Activated CD4-positive, alpha-beta T cell treated with anti-CD3 and anti-CD28 coated beads, Interleukin-2, amount 10 ng/mL, durations not matched to agents 24 days and 14 days (primary cell): ENCODE results near the gene PTPRN2. TPM values are rescaled to one million over a fixed set of nuclear protein-coding genes. Genes with fewer than 3 reads are reported as not detected.

Source experiments
- DNase-seq: peaks from one replicate; pipeline ENCODE4 v3.0.0; 2022
- H3K27ac Mint-ChIP-seq: one replicate; pipeline ENCODE4 v1.8.0; 2022; ENCODE audit warnings: mild to moderate bottlenecking, mixed read lengths
- H3K27me3 Mint-ChIP-seq: one replicate; pipeline ENCODE4 v1.8.0; 2022; ENCODE audit warnings: mixed read lengths
- H3K36me3 Mint-ChIP-seq: one replicate; pipeline ENCODE4 v1.8.0; 2022; ENCODE audit warnings: low read depth, mild to moderate bottlenecking, mixed read lengths
- H3K4me1 Mint-ChIP-seq: one replicate; pipeline ENCODE4 v1.8.0; 2021; ENCODE audit warnings: mixed read lengths
- H3K4me3 Mint-ChIP-seq: one replicate; pipeline ENCODE4 v1.8.0; 2022; ENCODE audit warnings: mild to moderate bottlenecking, moderate library complexity, mixed read lengths
- H3K9me3 Mint-ChIP-seq: one replicate; pipeline ENCODE4 v1.8.0; 2021; ENCODE audit warnings: mixed read lengths
- intact Hi-C: fragments of 100-400 bp; cut with micrococcal nuclease; formaldehyde crosslinking; loops from one replicate; pipeline ENCODE4 v1.15.1; 2023
- total RNA-seq: library from RNA; stranded (reverse); gene quantifications from 2 replicates; pipeline ENCODE4 v1.2.3, GENCODE V29; 2022

Gene PTPRN2
- total RNA-seq, 1 donor from 2014 or later = 0.33 TPM

GRCh38 chr7:157866336-157866924 lies 721.2 kb downstream of the PTPRN2 start:
- no peak overlapping the region for H3K27ac Mint-ChIP-seq
- intact Hi-C loops = no loop called here
- no peak overlapping the region for H3K4me3 Mint-ChIP-seq
- no peaks in the 10 kb centered on the region for H3K36me3 Mint-ChIP-seq
- H3K4me1 Mint-ChIP-seq = no peaks in the 10 kb centered on the region
- no peak for DNase-seq
- no peaks in the 10 kb centered on the region for H3K27me3 Mint-ChIP-seq
- no peaks in the 10 kb centered on the region for H3K9me3 Mint-ChIP-seq

DNA sequence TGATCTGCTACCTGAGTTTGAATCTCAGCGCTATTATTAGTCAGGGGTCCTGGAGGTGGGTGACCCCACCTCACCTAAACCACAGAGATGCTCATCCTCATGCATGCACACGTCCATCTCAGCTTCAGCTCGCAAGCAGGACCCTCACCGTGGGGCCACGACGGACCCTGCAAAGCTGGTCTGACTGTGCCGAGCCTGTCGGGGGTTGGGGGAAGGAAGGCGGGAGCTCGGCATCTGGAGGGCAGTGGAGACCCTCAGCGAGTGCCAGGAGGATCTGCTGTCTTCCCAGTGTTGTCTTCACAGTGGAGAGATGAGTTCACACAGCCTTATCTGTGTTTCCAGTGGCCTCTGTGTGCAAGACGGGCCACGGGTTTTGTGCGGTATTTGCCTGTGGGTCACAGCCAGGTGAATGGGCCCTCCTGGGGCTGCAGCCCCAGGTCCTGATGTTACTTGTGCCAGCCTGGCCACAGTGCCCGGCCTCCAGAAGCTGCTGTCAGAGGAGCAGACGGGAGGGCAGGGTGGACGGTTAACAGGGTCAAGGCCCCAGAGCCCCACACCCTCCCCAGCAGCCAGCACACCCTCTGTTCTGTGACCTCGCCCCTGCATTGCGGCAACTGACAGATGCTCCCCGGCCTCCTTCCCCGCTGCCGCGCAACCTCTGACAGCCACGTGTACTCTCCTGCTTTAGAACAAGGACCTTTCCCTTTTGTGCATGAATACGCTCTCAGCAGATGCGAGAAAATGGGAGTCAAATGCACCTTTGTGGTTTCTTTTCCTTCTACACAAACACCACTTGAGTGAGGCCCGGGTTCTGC lies 722.1 kb downstream of the PTPRN2 start:
- DNase-seq = no peak
- no peak overlapping the region for H3K27ac Mint-ChIP-seq
- H3K4me1 Mint-ChIP-seq = no peaks in the 10 kb centered on the region
- no peak overlapping the region for H3K4me3 Mint-ChIP-seq
- no peaks in the 10 kb centered on the region for H3K36me3 Mint-ChIP-seq
- intact Hi-C loops = no loop called here
- no peaks in the 10 kb centered on the region for H3K27me3 Mint-ChIP-seq
- H3K9me3 Mint-ChIP-seq = no peaks in the 10 kb centered on the region

GRCh38 chr7:157864911-157865310 lies 722.7 kb downstream of the PTPRN2 start:
- no peaks in the 10 kb centered on the region for H3K9me3 Mint-ChIP-seq
- no peak overlapping the region for H3K27ac Mint-ChIP-seq
- no peaks in the 10 kb centered on the region for H3K36me3 Mint-ChIP-seq
- H3K4me3 Mint-ChIP-seq = no peak overlapping the region
- H3K4me1 Mint-ChIP-seq = no peaks in the 10 kb centered on the region
- intact Hi-C loops = no loop called here
- no peak for DNase-seq
- no peaks in the 10 kb centered on the region for H3K27me3 Mint-ChIP-seq

DNA sequence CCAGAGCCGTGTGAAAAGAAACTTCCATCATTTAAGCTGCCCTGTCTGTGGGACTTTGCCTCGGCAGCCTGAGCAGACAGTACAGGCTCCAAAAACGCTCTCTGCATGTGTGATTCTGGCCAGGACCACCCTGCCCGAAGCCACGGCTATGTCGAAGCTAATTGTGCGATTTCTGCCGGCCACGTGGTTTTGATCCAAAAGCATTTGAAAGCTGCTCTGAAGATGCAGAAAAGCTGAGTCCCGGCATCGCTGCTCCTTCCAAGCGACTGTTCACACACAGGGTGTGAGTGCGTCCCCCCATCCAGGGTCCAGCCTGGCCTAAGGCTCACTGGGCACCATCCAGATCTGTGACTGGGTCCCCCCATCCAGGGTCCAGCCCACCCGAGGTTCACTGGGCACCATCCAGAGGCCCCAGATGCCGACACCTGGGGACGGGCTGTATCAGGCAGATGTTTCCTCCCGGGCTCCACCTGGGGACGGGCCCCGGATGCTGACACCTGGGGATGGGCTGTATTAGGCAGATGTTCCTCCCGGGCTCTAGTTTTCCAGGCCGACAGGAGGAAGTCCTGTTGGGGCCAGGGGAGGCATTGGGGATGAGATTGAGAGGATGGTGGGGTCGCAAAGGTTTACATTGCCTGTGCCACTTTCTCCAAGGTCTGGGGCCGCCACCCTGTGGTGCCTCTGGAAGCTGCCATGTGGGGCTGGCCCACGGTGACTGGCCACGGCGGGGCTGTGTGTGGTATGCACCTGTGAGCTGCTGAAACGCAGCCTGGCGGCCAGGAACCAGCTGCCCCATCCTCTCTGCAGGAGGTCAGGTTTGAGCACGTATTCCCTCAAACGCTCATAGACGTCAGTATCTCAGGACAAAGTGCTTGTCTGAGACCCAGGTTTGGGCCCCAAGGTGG lies 723.5 kb downstream of the PTPRN2 start:
- Mint-ChIP-seq H3K27ac (no peak overlapping the region), H3K36me3 (no peaks in the 10 kb centered on the region), H3K9me3 (no peaks in the 10 kb centered on the region), H3K4me3 (no peak overlapping the region), H3K4me1 (no peaks in the 10 kb centered on the region), H3K27me3 (no peaks in the 10 kb centered on the region)
- no peak for DNase-seq
- intact Hi-C loops = no loop called here

- Mint-ChIP-seq H3K27me3 (no peaks in the 10 kb centered on the region), H3K36me3 (no peaks in the 10 kb centered on the region), H3K4me1 (no peaks in the 10 kb centered on the region), H3K27ac (no peak overlapping the region), H3K4me3 (no peak overlapping the region), H3K9me3 (no peaks in the 10 kb centered on the region)
- intact Hi-C loops = no loop called here
- no peak for DNase-seq
Observed at GRCh38 chr7:157863176-157863575, 724.4 kb downstream of the PTPRN2 start.

DNA sequence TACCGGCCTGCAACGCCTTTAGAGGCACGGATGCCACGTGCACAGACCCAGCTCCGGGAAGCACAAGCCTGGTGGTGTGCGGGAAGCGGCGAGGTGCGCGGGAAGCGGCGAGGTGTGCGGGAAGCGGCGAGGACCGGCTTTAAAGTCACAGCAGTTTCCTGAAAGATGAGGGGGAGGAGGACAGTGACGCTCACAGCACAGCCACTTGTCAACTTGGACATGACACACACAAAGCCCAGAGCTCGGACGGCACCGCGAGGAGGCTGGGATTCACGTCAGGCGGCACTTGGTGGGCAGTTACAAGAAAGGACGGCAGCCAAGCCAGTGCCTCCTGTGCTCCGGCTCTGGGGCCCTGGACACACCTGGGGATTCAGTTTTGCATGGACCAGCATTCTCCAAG lies 724.9 kb downstream of the PTPRN2 start:
- no peaks in the 10 kb centered on the region for H3K4me1 Mint-ChIP-seq
- no peak overlapping the region for H3K27ac Mint-ChIP-seq
- no peak for DNase-seq
- H3K9me3 Mint-ChIP-seq = no peaks in the 10 kb centered on the region
- no peak overlapping the region for H3K4me3 Mint-ChIP-seq
- no peaks in the 10 kb centered on the region for H3K27me3 Mint-ChIP-seq
- H3K36me3 Mint-ChIP-seq = no peaks in the 10 kb centered on the region
- intact Hi-C loops = no loop called here

DNA sequence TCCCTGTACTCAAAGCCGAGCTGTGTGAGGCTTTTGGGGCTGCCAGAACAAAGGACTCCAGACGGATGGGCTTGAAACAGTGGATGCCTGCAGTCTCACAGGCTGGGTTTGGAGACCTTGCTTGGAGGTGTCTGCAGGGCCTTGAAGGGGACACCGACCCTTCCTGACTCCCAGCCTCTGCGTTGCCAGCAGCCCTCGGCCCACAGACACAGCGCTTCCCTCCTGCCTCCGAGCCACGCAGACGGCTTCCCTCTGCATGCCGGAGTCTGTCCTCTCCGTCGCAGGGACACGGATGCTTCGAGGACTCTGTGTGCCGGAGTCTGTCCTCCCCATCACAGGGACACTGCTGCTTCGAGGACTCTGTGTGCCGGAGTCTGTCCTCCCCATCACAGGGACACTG lies 726.1 kb downstream of the PTPRN2 start:
- no peak for DNase-seq
- Mint-ChIP-seq H3K36me3 (no peaks in the 10 kb centered on the region), H3K4me1 (no peaks in the 10 kb centered on the region), H3K4me3 (no peak overlapping the region), H3K9me3 (no peaks in the 10 kb centered on the region), H3K27ac (no peak overlapping the region), H3K27me3 (no peaks in the 10 kb centered on the region)
- intact Hi-C loops = no loop called here

DNA sequence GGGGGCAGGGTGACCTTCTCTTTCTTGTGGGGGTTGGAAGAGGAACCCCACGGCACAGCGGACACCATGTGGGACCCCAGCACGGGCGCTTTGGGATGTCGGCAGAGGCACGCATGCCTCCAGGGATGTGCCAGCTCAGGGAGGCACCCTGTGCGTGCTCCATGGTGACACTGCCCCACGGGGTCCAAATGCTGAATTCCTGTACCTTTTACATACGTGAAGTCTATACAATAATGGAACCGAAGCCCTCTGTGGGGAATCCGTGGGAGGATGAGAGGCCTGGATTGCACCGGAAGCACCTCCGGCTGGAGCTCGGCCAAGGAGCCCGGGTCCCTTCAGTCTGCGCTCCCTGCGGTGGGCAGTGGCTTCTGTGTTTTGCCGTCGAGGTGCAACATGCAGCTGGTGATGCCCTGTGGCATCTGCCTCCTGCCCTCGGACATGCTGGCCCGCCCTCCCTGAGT lies 726.6 kb downstream of the PTPRN2 start:
- intact Hi-C loops = no loop called here
- no peaks in the 10 kb centered on the region for H3K9me3 Mint-ChIP-seq
- H3K36me3 Mint-ChIP-seq = no peaks in the 10 kb centered on the region
- H3K27me3 Mint-ChIP-seq = no peaks in the 10 kb centered on the region
- H3K4me3 Mint-ChIP-seq = no peak overlapping the region
- no peak overlapping the region for H3K27ac Mint-ChIP-seq
- DNase-seq = no peak
- H3K4me1 Mint-ChIP-seq = no peaks in the 10 kb centered on the region

- H3K4me1 Mint-ChIP-seq = no peaks in the 10 kb centered on the region
- intact Hi-C loops = no loop called here
- no peak for DNase-seq
- no peak overlapping the region for H3K27ac Mint-ChIP-seq
- no peaks in the 10 kb centered on the region for H3K36me3 Mint-ChIP-seq
- H3K4me3 Mint-ChIP-seq = no peak overlapping the region
- no peaks in the 10 kb centered on the region for H3K27me3 Mint-ChIP-seq
- no peaks in the 10 kb centered on the region for H3K9me3 Mint-ChIP-seq
Observed at GRCh38 chr7:157860406-157860805, 727.2 kb downstream of the PTPRN2 start.

GRCh38 chr7:157859915-157860314 lies 727.7 kb downstream of the PTPRN2 start:
- DNase-seq = no peak
- H3K9me3 Mint-ChIP-seq = no peaks in the 10 kb centered on the region
- H3K4me3 Mint-ChIP-seq = no peak overlapping the region
- H3K4me1 Mint-ChIP-seq = no peaks in the 10 kb centered on the region
- intact Hi-C loops = loop anchor here (10.0 kb wide), 1 partner anchor 965 kb away; the partner anchor contains the start of gene LMBR1
- no peak overlapping the region for H3K27ac Mint-ChIP-seq
- no peaks in the 10 kb centered on the region for H3K36me3 Mint-ChIP-seq
- H3K27me3 Mint-ChIP-seq = no peaks in the 10 kb centered on the region

GRCh38 chr7:157857578-157858075 lies 730.0 kb downstream of the PTPRN2 start:
- H3K4me1 Mint-ChIP-seq = no peaks in the 10 kb centered on the region
- no peaks in the 10 kb centered on the region for H3K36me3 Mint-ChIP-seq
- no peak overlapping the region for H3K4me3 Mint-ChIP-seq
- H3K27me3 Mint-ChIP-seq = no peaks in the 10 kb centered on the region
- H3K27ac Mint-ChIP-seq = no peak overlapping the region
- intact Hi-C loops = loop anchor here (10.0 kb wide), 1 partner anchor 963 kb away; the partner anchor contains the start of gene LMBR1
- no peaks in the 10 kb centered on the region for H3K9me3 Mint-ChIP-seq
- DNase-seq = no peak

DNA sequence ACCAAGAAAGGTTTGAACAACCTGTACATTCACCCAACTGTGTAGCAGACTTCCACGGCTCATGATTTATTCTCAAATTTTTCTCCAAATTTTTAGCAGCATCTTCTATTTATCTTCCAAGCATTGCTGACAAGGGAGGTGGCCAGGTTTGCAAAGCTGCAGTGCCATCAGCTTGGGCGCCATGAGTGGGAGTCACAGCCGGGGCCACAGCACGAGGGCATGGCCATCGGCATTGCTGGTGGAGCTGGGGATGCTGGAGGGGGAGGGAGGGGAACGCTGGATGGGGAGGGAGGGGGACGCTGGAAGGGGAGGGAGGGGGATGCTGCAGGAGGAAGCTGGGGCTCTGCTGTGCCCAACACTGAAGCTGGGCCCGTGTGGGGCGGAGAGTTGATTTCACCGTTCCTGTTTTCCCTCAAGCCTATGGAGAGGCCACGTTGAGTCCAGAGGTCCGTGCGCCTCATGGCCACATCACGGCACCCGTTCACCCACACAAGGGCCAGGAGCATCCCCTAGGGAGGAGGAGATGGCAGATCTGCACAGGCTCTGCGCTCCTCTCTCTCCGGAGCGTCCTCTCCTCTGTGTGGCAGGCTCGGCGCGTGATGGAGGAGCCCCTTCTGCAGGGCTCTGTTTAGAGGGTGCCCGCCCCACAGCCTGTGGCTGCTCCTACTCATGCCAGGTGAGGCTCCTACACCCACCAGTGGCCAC lies 730.6 kb downstream of the PTPRN2 start:
- no peak overlapping the region for H3K27ac Mint-ChIP-seq
- H3K4me1 Mint-ChIP-seq = peaks cover under 1% of the 10 kb centered on the region
- no peaks in the 10 kb centered on the region for H3K36me3 Mint-ChIP-seq
- intact Hi-C loops = loop anchor here (10.0 kb wide), 1 partner anchor 962 kb away; the partner anchor contains the start of gene LMBR1
- DNase-seq = no peak
- no peak overlapping the region for H3K4me3 Mint-ChIP-seq
- no peaks in the 10 kb centered on the region for H3K27me3 Mint-ChIP-seq
- no peaks in the 10 kb centered on the region for H3K9me3 Mint-ChIP-seq
